GM19238 (cell line): Measurements from ENCODE around the gene ANKRD6.

Source experiments
- DNase-seq: peaks from one replicate; pipeline ENCODE4 v3.0.0; 2011; ENCODE audit warnings: low spot score; ENCODE audit not compliant: insufficient read length

The ANKRD6 gene

GRCh38 chr6:89562093-89562973 is 129.4 kb downstream of the ANKRD6 start:
- DNase-seq: no peak

- DNase-seq: no peak
Measured at GRCh38 chr6:89563866-89564265, 130.9 kb downstream of the ANKRD6 start.

- no peak for DNase-seq
Measured at GRCh38 chr6:89564752-89565427, 131.9 kb downstream of the ANKRD6 start.

- DNase-seq: no peak
Measured at GRCh38 chr6:89566008-89566800, 133.3 kb downstream of the ANKRD6 start.

GRCh38 chr6:89566930-89567629 is 134.1 kb downstream of the ANKRD6 start:
- DNase-seq: no peak

GRCh38 chr6:89567630-89568390 is 134.9 kb downstream of the ANKRD6 start:
- no peak for DNase-seq

- DNase-seq: no peak
Measured at GRCh38 chr6:89574910-89575561, 142.1 kb downstream of the ANKRD6 start.

- DNase-seq: no peak
Measured at GRCh38 chr6:89575562-89575960, 142.6 kb downstream of the ANKRD6 start.

- no peak for DNase-seq
Measured at GRCh38 chr6:89580997-89581666, 148.2 kb downstream of the ANKRD6 start.

GRCh38 chr6:89581689-89582088 is 148.7 kb downstream of the ANKRD6 start:
- no peak for DNase-seq

- no peak for DNase-seq
Measured at GRCh38 chr6:89582669-89583325, 149.8 kb downstream of the ANKRD6 start.

- DNase-seq: no peak
Measured at GRCh38 chr6:89583559-89583958, 150.6 kb downstream of the ANKRD6 start.

GRCh38 chr6:89584539-89584938 is 151.6 kb downstream of the ANKRD6 start:
- no peak for DNase-seq

- no peak for DNase-seq
Measured at GRCh38 chr6:89585154-89585553, 152.2 kb downstream of the ANKRD6 start.

- no peak for DNase-seq
Measured at GRCh38 chr6:89589297-89590025, 156.5 kb downstream of the ANKRD6 start.

- DNase-seq: no peak
Measured at GRCh38 chr6:89590133-89590532, 157.2 kb downstream of the ANKRD6 start.

GRCh38 chr6:89591745-89592144 is 158.8 kb downstream of the ANKRD6 start:
- no peak for DNase-seq

GRCh38 chr6:89596056-89596455 is 163.1 kb downstream of the ANKRD6 start:
- peak; percentile 58 for DNase-seq
